GM19467 (cell line): Measurements from ENCODE around the gene SLC38A7.
"Not testable (repeated sequence)": the region's sequence is repeated elsewhere in the genome, so short reads cannot be mapped to it uniquely, and the experiment has no call there.

ENCODE experiments used
- ATAC-seq: cut with Tn5 transposase; IDR thresholded peaks from one replicate; pipeline ENCODE4 v1.9.1; 2021; ENCODE audit warnings: mild to moderate bottlenecking, moderate library complexity; ENCODE audit not compliant: unreplicated experiment

Gene SLC38A7

GRCh38 chr16:58684354-58685083, at the start of gene SLC38A7:
TSS of gene SLC38A7 (minus strand) at chr16:58684770. CDS start at chr16:58680126, 4,644 bp downstream.
- peak; percentile 98 for ATAC-seq

GRCh38 chr16:58733671-58734458, 49.3 kb upstream of the SLC38A7 start, which contains the start of gene GOT2:
TSS of gene GOT2 (minus strand) at chr16:58734316. CDS start at chr16:58734228, 88 bp downstream.
- ATAC-seq, result peak; percentile 96

- ATAC-seq, result no peak
These were observed 48.7 kb upstream of the SLC38A7 start for GRCh38 chr16:58733248-58733670.

GRCh38 chr16:58732545-58733247, 48.1 kb upstream of the SLC38A7 start:
- ATAC-seq, result peak; percentile 34

- no peak for ATAC-seq
These were observed 46.3 kb upstream of the SLC38A7 start for GRCh38 chr16:58730724-58731370.

GRCh38 chr16:58727796-58728568, 43.4 kb upstream of the SLC38A7 start:
- no peak for ATAC-seq

GRCh38 chr16:58727028-58727781, 42.6 kb upstream of the SLC38A7 start:
- ATAC-seq, result no peak

GRCh38 chr16:58723109-58723508, 38.5 kb upstream of the SLC38A7 start:
- ATAC-seq, result no peak

- no peak for ATAC-seq
These were observed 33.4 kb upstream of the SLC38A7 start for GRCh38 chr16:58717994-58718393.

- no peak for ATAC-seq
These were observed 31.9 kb upstream of the SLC38A7 start for GRCh38 chr16:58716468-58716867.

- ATAC-seq, result no peak
These were observed 29.2 kb upstream of the SLC38A7 start for GRCh38 chr16:58713742-58714141.

GRCh38 chr16:58709333-58709732, 24.8 kb upstream of the SLC38A7 start:
- ATAC-seq, result no peak

- ATAC-seq, result no peak
These were observed 14.6 kb upstream of the SLC38A7 start for GRCh38 chr16:58699151-58699550.

- ATAC-seq, result no peak
These were observed 10.8 kb upstream of the SLC38A7 start for GRCh38 chr16:58695368-58695767.

- no peak for ATAC-seq
These were observed 7.9 kb upstream of the SLC38A7 start for GRCh38 chr16:58692450-58692849.

- not testable (repeated sequence) for ATAC-seq
These were observed 2.6 kb upstream of the SLC38A7 start for GRCh38 chr16:58686985-58687706.

- ATAC-seq, result no peak
These were observed 497 bp upstream of the SLC38A7 start for GRCh38 chr16:58685084-58685449.

GRCh38 chr16:58684001-58684353, 593 bp downstream of the SLC38A7 start:
- no peak for ATAC-seq

GRCh38 chr16:58679763-58680162, 4.8 kb downstream of the SLC38A7 start:
- no peak for ATAC-seq
